ENCODE results near the gene GCH1.
A peak's percentile ranks its signal among the peaks of the same experiment; 100 is the strongest.
"Not testable (repeated sequence)": the region's sequence is repeated elsewhere in the genome, so short reads cannot be mapped to it uniquely, and the experiment has no call there.

GCH1 gene

GRCh38 chr14:54818201-54819133 lies 84.2 kb downstream of the GCH1 start:
- no peak for DNase-seq (ENCODE audit: low spot score)

GRCh38 chr14:54817506-54817905 lies 85.1 kb downstream of the GCH1 start:
- DNase-seq (ENCODE audit: low spot score), result no peak

- DNase-seq (ENCODE audit: low spot score), result no peak
Observed at GRCh38 chr14:54816450-54816849, 86.2 kb downstream of the GCH1 start.

GRCh38 chr14:54815515-54815914 lies 87.1 kb downstream of the GCH1 start:
- no peak for DNase-seq (ENCODE audit: low spot score)

GRCh38 chr14:54815016-54815415 lies 87.6 kb downstream of the GCH1 start:
- DNase-seq (ENCODE audit: low spot score), result no peak

GRCh38 chr14:54814076-54814475 lies 88.5 kb downstream of the GCH1 start:
- DNase-seq (ENCODE audit: low spot score), result no peak

DNA sequence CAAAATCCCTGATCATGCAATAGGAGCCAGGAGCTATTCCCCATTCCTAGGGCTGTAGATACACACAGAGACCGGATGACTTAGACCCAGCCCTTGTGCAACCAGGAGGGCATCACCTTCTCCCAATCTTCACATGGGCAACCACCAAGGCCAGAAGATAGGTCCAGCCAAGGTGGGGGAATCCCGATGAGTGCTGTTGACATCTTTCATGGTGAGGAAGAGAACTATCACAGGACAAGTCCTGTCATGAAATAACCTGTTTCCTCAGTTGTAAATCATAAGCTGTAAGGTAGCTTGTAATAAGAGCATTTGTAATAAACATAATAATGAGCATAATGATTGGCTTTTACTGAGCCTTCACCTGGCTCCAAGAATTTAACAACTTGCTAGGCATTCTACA lies 89.5 kb downstream of the GCH1 start:
- DNase-seq (ENCODE audit: low spot score), result no peak

DNA sequence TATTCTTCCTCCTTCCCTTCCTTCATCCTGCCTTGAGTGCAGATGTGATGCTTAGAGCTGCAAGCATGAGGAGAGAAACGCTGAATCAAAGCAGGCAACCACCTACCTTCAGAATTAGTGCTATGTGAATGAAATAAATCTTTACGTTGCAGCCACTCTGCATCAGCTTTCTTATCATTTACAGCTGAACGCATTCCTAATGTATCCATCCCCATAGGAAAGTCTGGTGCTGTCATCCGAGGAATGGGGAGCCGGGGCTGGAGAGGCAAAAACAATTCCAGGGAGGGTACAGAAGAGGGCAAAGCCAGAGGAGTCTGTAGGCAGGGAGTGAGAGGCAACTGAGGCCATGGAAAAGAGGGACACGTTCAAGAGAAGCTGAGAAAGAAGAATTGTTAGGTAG lies 90.0 kb downstream of the GCH1 start:
- DNase-seq (ENCODE audit: low spot score), result no peak

DNA sequence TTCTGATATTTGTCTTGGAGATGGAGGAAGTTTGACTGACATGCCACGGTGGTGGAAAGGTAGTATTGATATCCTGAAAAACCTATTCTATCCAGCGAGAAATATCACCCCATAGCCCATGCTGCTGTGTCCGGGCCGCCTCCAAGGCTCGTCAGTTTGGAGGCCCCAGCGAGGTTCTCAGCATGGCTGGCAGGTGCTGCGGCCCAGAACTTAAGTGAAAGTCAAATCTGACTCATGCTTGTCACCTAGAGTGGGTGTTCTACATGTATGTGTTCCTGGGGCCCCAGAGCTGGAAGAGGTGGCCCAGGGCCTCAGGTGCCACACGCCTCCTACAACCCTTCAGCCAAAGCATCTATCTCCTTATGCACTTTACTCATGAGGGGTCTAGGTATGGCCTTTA lies 92.9 kb downstream of the GCH1 start:
- DNase-seq (ENCODE audit: low spot score), result no peak

- DNase-seq (ENCODE audit: low spot score), result no peak
Observed at GRCh38 chr14:54808326-54809161, 94.1 kb downstream of the GCH1 start.

DNA sequence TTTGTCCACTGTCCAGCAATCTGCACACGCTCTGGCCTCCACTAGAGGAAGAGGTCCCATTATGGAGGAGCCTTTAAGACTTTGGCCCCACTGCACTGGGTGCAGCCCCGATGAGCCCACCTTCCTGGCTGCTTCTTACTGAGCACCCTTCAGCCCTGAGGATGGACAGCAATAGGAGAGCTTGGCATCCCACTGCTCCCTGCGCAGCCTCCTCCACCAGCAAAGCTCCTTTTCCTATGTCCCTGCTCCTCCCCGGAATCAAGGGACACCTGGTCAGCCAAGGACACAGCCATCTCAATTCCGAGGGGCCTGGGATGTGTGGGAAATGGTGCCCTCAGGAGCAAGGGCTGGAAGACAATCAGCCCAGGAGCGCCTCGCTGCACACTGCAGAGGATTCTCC lies 94.7 kb downstream of the GCH1 start:
- no peak for DNase-seq (ENCODE audit: low spot score)

GRCh38 chr14:54807428-54807827 lies 95.2 kb downstream of the GCH1 start:
- no peak for DNase-seq (ENCODE audit: low spot score)

GRCh38 chr14:54806616-54807015 lies 96.0 kb downstream of the GCH1 start:
- no peak for DNase-seq (ENCODE audit: low spot score)

- peak; percentile 64 for DNase-seq (ENCODE audit: low spot score)
Observed at GRCh38 chr14:54805445-54806322, 96.9 kb downstream of the GCH1 start.

GRCh38 chr14:54805070-54805444 lies 97.6 kb downstream of the GCH1 start:
- DNase-seq (ENCODE audit: low spot score), result no peak

DNA sequence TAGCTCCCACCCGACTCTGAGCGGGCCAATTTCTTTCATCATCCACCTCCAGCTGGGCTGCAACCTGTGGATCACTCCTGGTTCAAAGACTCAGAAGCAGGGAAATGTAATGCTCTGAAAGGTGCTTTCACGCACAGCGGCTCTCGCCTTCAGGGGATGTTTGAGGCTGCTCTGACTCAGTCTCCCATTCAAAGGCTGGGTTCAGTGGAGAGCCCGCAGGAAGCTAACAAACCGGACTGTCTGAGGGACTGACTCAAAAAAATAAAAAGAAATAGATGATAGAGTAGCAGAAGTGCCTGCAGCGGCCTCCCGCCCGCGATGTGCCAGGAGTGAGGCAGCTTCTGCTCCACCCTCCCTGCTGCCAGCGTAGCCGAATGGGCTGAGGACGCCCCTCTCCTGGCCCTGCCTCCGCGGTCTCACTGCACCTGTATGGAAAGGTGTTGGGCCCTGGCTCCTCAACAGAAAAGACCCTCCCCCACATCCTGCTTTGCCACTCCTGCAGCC lies 98.0 kb downstream of the GCH1 start:
- DNase-seq (ENCODE audit: low spot score), result no peak

DNA sequence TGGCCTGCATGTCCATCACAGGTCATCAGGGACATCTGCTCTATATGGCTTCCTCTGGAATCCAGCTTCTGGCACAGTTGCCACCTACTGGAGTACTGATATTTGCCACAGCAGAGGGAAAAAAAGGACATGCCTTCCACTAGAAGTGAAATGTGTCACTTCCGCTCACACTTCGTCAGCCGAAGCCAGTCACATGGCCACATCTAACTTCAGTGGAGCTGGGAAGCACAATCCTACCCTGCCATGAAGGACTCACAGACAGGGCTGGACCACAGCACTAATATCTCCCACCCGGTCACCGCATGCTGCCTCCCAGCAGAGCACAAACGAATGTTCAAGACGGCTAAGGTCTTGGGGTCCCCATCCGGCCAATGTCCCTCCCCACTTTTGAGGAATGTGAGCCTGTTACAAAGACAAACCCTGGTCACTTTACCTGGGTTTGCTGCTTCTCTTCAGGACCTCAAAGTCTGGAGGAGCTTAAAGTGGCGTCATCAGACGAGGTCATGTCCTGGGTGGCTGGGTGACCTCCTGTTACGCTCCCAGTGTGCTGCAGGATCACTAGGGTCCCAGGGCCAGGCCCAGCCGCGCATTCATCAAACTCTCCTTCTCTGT lies 98.6 kb downstream of the GCH1 start:
- no peak for DNase-seq (ENCODE audit: low spot score)

DNA sequence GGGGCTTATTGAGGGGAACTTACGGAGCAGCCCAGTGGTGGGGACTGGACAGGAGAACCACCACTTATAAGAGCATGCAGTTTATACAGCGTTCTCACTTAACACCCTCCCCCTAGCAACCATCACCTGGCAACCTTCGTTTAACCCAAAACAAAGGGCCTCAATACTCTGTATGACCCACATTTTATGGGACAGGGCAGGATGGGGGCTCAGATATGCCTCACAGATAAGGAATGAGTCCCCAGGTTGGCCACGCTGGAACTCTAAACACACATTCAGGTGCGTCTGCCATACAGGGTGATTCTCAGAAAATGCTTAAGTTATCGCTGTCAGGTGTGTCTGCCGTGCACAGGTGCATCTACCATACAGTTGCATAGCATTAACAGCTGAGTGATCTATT lies 99.2 kb downstream of the GCH1 start:
- no peak for DNase-seq (ENCODE audit: low spot score)

DNA sequence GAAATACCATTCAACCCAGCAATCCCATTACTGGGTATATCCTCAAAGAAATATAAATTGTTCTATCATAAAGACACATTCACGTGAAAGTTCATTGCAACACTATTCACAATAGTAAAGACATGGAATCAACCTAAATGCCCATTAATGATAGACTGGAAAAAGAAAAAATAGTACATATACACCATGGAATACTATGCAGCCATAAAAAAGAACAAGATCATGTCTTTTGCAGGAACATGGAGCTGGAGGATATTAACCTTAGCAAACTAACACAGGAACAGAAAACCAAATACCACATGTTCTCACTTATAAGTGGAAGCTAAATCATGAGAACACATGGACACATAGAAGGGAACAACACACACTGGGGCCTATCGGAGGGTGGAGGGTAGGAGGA lies 101.1 kb downstream of the GCH1 start:
- DNase-seq (ENCODE audit: low spot score), result not testable (repeated sequence)

DNA sequence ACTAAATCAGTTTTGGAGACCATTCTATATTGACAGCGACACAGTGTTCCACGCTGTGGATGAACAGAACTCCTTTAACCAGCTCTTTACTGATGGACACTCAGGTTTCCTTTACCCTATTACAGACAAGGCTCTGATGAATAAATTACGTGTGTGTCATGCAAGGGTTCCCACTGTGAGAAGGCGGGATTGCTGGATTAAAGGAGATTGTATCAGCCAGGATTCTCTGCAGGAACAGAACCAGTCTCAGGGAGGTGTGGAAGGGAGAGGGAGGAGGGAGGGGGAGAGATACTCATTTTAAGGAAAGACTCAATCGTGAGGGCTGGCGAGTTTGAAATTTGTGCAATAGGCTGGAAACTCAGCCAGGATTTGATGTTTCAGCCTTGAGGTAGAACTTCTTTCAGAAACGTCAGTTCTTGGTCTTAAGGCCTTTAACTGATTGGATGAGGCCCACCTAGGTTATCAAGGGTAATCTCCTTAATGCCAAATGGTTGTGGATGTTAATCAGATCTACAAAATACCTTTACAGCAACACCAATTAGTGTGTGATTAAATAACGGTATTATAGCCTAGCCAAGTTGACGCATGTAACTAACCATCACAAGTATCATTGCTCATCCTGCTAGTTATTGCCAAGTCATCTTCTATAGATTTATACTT lies 104.0 kb downstream of the GCH1 start:
- no peak for DNase-seq (ENCODE audit: low spot score)

GRCh38 chr14:54797986-54798385 lies 104.6 kb downstream of the GCH1 start:
- no peak for DNase-seq (ENCODE audit: low spot score)

Data from COLO829 (cell line).